ENCODE data around the gene HYAL1.
"Not testable (repeated sequence)": the region's sequence is repeated elsewhere in the genome, so short reads cannot be mapped to it uniquely, and the experiment has no call there.

HYAL1 gene

DNA sequence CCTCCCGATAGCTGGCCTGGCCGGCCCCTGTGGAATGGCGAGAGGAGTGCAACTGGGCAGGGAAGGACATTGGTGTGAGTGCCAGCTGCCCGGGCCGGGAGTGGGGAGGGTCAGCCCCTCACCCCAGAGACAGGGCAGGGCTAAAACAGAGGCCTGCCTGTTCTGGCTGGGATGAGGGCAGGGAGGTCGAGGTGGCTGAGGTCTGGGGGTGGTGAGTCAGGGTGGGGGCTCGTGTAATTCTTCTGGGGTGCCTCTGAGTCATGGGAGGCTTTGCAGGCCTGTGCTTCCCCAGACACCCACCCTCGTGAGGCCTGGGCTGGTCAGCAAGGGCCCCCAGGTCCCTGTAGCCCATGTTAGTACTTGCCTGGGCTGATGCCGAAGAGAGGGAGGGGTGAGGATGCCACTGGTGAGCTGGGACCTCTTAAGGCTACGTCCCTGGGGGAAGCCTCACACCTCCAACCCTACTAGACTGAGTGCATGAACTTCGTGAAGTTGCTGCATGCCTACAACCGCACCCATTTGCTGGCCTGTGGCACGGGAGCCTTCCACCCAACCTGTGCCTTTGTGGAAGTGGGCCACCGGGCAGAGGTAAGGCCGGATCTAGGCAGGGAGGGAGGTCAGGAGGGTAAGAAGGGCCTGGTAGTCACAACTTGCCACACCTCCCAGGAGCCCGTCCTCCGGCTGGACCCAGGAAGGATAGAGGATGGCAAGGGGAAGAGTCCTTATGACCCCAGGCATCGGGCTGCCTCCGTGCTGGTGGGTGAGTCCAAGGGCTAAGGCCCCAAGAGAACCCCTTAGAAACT, 32.8 kb downstream of the HYAL1 start:
- DNase-seq = no peak

DNA sequence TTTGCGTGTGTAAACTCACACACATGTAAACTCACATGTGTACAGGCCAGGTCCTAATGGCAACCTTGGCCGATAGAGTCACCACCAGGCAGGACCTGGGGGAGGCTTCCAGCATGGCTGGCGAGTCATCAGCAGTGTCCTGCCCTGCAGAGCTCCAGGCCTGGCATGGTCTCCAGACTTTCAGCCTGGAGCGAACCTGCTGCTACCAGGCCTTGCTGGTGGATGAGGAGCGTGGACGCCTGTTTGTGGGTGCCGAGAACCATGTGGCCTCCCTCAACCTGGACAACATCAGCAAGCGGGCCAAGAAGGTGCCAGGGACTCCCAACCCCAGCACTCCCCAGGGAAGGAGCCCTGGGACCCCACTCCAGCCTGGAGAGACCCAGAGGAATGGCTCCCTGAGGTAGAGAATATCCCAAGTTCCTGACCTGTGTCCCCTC, 33.4 kb downstream of the HYAL1 start:
- DNase-seq = no peak

DNA sequence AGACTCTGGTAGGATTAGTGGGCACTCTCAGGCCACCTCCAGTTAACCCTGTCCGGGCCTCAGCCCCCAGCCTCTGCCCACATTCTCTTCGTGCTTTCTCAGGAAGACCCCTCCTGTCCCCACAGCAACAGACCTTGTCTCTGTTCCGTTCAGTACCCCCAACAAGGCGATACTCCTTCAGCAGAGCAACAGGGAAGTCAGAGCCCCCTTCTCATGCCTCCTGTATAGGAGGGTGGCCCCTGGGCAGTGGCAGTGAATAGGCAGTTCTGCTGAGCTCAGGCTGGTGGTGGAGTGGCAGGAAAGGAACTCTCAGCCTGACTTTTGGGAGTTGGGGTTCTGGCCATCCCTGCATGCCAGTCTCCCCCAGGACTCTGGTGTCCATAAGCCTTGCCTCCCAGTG, 33.9 kb downstream of the HYAL1 start:
- no peak for DNase-seq

DNA sequence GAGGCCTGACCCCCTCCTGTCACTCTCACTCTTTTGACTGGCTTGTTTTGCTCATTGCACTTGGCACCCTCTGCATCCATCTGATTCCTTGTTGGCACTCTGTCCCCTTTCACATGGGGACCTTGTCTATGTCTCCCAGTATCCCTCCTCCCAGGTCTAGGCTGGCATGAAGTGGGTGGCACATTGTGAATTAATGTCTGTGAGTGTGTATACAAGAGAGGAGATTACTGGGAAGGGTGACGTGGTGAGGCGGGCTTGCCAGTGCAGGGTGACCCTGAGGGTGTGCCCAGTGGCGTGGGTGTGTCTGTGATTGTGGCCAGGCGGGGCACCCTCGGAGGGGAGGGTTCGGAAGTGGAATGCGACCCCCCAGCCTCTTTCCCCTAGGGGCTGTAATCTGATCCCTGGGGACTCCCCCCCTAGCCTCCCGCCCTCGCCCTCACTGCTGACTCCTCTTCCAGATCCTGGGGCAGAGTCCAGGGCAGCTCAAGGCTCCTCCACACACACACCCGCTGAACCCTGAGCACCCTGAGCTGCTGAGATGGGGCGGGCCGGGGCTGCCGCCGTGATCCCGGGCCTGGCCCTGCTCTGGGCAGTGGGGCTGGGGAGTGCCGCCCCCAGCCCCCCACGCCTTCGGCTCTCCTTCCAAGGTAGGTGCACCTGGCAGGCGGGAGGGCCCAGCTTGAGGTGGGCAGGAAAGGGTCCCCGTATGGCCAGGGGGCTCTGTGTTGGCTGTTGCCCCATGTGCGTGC, 34.5 kb downstream of the HYAL1 start, which contains the start of gene SEMA3B:
Gene SEMA3B (plus strand): TSS at position 445 of the 749 bp plus-strand sequence. CDS start 94 bp downstream, at position 539.
- no peak for DNase-seq

DNA sequence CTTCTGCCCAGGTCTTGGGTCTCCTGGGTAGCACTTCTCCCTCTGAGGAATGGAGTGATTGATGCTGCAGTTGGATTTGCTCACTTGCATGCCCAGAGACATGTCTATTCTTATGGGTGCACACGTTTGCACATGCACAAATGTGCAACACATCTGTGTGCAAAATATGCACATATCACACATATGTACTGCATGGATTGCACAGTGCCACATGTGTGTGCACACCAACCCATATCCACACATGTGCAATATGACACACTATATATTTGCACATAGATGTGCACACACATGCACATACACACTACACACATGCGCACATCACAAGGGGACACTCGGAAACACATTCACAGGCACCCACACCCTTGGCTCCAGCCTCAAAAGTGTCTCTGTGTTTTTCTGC, 35.1 kb downstream of the HYAL1 start:
- no peak for DNase-seq

DNA sequence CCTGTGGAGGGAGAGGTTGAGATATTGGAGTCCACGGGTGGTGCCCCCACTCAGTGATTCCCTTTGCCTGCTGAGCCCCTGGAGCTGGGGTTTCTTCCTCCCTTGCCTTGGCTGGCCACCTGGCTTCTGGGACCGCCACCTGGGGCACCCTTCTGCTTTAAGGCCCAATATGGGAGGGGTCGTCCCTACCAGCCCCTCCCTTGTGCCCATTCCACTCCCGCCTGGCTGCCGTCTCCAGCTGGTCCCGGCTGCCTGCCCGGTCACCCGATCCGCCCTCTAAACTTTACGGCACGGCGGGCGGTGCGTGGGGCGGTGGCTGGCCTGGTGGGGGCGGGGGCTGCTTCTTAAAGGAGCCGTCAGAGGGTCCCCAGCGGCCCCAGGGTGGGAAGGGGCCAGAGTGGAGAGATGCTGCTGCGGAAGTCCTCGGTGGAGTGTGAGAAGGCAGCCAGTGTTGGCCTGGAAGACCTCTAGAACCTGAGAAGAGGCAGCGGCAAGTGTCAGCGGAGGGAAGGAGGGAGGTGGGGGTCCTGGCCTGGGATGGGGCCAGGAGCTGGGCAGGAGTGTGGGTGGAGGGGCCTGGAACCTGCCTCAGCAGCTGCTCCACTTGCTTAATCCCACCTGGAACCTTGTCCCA, 36.0 kb downstream of the HYAL1 start:
- no peak for DNase-seq

DNA sequence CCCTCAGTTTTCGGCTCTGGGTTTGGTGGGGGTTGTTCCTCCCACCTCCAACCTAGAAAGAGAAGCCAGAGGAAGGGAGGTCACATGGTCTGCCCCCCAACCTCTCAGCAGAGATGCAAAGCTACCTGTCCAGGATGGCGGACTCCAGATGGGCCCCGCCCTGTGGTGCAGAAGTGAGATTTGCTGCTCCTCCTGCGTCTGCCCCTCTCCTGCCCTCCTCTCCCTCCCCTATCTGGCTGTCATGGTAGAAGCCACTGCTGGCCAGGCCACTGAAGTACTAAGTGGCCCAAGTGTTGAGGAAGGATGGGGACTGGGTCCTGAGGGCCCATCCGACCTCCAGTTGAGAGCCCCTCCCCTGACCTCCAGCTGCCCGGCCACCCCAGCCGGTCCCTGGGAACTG, 36.5 kb downstream of the HYAL1 start:
- no peak for DNase-seq

DNA sequence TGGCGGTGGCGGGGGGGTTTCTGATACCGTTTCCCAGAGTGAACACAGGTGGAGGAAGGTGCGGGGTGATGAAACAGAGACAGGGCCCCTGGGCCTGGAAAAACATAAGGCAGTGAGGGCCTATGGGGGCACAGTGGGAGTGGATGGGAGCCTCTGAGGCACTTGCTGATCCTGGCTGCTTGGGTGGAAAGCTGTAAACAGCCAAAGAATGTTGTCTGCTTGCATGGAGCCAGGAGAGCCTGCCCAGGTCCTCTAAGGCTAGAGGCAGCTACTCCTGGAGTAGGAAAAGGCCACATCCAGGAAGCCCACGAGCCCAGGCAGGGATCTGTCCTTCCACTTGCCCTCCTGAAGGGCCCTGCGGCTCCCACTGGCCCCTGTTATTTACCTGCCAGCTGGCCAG, 37.4 kb downstream of the HYAL1 start:
- no peak for DNase-seq

DNA sequence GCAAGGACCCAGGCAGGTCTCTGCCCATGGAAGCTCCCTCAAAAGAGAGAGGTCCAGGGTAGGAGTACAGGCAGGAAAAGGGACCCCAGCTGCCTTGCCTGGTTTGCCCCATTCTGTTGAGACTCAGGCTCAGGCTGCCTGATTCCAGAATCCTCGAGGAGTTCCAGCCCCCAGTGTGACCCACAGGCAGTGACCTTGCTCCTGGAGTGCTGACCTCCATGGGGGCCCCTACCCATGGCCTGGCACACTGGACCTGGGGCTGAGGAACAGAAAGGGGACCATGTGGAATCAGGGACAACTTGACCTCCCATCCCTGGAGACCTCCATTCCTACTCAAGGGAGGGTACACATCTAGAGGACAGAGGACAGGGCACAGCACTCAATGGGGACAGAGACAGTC, 37.8 kb downstream of the HYAL1 start:
- DNase-seq = no peak

DNA sequence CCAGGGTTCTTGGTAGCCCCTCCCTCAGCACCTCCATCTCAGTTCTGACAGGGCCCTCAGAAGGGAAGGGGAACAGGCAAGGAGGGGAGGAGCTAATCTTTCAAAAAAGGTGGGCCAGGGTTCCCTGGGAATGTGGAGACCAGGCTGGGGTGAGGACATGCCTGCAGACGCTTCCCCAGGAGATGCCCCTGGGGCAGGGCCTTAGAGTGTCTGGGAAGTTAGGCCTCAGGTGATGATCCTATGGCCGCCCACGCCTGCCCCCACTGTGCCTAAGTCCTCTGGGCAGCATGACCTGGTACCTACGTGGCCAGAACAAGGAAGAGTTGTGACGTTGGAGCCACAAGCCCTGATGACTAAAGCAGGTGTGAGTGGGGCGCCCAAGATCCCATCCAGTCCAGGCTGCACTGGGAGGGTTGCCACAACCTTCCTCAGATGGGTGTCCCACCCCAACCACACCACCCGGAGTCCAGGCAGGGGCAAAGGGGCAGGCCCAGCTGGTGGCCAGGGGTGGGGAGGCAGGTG, 38.3 kb downstream of the HYAL1 start:
- no peak for DNase-seq

DNA sequence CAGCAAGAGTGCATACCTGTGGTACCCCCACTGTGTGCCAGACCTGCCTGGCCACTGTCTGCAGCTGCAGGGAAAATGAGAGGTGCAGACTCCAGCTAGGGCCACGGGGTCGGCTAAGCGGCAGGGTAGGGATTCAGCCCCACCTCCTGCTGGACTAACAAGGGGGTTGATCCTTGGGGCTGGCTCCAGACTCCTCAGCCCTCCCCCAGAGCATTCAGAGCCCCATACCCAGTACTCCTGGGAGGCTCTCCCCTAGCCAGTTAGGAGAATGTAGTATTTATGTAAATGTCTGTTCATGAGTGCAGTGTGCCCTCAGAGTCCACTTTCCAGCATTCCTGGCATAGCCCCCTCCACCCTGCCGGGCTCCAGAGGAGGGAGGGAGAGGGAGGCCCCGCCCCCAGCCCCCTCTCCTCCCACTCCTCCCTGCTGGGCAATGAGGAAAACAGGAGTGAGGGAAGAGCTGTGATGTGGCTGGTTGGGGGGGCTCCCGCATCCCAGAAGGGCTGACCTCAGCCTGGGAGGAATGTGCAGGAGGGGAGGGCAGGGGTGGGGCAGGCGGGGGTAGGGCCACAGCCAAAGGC, 38.9 kb downstream of the HYAL1 start:
- no peak for DNase-seq

DNA sequence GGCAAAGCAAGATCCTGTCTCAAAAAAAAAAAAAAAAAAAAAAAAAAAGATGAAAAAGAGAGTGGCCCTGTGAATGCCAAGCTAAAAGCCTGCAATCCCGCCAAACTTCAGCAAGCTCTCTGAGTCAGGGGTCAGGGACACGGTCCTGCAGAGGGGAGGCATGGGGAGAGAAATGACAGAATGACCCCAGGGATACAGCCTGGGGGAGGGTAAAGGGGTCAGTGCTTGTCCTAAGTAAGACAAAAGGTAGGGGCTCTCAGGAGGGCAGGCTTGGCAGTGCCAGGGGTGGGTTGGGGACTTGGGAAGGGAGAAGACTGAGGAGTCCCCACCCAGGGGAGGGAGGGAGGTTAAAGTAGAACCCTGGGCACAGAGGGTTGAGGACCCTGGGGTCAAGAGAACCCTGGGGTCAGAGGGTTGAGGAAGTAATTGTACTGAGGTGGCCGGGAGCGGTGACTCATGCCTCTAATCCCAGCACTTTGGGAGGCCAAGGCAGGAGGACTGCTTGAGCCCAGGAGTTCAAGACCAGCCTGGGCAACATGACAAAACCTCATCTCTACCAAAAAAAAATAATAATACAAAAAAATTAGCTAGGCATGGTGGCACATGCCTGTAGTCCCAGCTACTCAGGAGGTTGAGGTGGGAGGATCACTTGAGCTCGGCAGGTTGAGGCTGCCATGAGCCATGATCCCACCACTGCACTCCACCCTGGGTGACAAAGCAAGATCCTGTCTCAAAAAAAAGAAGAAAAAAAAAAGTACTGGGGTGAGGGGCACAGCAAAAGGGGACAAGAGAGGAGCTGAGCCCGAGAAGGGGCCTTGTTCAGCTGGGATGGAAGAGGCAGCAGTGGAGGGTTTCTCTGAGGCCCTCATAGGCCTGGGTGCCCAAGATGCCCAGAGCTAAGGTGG, 39.6 kb downstream of the HYAL1 start:
- no peak for DNase-seq

DNA sequence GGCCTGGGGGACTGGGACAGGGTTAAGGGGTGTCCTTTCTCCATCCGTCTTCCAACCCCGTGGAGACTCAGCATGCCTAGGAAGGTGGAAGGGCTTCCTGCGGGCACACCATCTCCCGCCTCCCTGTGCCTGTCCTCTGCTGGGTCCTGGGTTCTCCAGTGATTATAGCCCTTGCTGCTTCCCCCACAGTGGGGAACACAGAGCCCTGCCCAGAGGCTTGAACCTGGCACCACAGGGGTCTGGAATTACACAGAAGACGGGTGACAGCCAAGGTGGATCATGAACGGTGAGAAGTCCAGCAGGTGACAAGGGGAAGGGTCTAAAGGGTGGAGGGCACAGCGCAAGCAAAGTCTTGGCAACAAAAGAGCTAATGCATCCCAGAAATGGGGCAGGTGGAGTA, 40.6 kb downstream of the HYAL1 start:
- DNase-seq = no peak

DNA sequence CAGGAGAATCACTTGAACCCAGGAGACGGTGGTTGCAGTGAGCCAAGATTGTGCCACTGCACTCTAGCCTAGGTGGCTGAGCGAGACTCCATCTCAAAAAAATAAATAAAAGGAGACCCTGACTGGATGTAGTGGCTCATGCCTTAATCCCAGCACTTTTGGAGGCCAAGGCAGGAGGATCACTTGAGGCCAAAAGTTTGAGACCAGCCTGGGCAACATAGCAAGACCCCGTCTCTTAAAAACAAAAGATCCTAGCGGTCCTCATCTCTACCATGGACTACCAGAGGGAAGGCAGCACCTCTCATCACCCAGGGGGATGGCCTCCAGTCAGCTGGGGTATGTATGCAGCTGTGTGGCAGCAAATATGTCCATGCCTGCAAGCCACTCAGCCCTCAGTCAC, 41.2 kb downstream of the HYAL1 start:
- not testable (repeated sequence) for DNase-seq

DNA sequence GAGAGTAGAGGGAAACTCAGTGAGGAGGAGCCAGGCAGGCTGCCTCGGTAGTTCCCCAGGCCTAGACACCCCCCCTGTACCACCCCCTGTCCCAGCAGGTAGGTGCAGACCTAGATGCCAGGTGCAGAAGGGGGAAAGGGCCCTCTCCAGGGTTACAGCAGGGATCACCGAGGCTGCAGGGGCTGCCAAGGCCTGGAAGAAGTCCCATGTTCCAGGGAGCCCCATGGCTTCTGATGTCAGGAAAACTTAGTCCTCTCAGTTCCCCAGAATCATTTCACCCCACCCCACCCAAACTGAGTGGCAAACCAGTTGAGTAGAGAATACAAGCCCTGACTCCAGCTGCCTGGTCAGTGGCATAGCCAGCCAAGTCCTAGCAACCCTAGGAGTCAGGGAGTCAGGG, 41.9 kb downstream of the HYAL1 start:
- no peak for DNase-seq

DNA sequence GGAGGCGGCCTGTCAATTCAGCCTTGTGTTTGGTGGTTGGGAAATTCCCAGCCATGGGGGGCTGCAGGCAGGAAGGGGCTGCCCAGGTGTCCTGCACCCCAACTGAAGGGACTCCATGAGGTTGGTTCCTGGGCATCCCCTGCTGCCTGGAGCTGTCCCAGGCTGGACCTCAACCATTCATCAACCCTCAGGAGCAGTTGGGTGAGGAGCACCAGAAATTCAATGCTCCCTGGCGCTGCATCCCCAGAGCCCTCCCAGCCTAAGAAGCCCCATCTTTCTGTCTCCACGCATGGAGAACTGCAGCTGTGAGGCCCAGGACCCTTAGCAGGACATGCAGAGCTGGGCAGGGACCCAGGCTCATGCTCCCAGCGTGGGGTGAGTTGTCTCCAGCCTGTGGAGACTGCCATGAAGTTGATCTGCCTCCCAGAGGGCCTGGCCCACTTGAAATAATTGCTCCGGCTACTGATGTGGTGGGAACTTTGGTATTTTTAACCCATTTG, 42.4 kb downstream of the HYAL1 start:
- no peak for DNase-seq

DNA sequence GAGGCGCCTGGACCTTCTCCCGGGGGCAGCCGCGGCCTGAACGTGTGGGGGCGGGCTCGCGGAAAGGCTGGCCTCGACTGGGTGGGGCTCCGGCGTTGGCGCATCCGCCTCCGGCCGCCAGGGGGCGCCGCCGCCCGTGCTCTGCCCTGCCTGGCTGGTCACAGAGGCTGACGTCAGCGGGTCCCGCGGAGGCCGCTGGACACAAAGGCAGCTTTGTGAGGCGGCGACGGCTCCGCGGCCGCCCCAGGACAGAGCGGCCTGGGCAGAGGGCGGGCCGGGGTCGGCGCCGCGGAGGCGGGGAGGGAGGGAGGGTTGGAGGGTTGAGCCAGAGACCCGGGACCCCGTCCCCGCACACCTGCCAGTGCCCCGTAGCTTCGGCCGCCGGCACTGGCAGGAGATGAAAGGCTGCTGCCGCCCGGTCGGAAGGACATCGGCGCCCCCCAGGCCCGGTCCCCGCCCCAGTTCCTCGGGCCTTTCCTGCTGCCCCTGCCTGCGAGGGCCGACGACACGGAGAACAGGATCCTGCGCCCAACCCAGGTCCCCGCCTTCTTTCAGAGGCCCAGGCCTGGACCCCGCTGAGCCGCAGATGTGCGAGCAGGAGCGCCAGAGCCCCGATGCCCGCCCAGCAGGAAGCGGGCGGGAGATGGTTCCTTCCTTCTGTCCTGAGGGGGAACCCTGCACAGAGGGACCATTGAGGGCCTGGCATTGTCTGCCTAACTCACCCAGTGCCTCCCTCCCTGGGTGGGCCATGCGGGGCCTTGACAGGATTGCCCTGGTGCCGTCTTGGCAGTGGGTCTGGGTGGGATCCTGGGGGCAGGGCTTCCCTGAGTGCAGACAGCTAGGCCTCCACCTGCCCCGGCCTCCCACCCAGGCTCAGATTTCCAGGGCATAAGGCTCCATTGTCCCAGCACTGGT, 43.1 kb downstream of the HYAL1 start:
- peak; percentile 55 for DNase-seq

DNA sequence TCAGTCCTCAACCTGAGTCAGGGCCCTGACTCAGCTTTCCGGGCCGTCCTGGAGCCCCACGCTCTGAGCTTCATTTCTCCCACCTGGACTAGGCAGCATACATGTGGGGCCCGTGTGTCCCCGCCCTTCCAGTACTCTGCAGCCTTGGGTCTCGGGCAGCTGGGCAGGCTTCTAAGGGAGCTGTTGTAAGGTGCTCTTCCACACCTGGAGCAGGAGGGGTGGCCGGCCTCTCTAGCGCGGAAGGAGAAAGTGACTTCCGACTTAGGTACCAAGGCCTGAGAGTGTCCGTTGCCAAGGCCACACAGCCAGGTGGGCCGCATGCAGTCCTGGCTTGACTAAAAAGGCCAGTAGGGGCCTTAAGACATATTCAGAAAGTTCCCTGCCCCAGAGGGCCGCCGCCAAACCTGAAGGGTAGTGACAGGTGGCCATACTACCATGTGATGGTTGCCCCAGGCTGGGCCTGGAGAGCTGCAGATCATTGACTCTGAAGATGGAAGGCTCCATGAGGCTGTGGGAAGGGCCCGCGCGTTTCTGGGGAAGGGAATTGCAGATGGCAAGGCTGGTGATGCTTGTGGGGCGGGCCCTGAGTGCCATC, 43.8 kb downstream of the HYAL1 start:
- no peak for DNase-seq

DNA sequence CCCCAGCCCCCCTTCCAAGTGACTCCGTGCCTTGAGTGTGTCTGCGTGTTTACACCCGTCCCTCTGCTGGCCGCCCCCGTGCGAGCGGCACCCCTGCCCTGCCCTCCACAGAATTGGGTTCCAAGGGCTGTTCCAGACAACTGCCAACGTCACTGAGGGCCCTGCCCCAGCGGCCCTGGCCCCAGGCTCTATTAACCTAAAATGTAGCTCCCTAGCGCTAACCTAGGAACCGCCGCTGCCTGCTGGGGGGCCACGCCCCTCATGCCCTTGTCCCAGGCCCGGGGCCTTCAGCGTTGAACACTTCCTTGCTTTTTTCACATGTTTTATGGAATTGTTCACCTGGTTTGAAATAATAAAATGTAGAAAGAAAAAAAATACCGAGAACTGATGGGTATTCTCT, 44.4 kb downstream of the HYAL1 start:
- DNase-seq = no peak

DNA sequence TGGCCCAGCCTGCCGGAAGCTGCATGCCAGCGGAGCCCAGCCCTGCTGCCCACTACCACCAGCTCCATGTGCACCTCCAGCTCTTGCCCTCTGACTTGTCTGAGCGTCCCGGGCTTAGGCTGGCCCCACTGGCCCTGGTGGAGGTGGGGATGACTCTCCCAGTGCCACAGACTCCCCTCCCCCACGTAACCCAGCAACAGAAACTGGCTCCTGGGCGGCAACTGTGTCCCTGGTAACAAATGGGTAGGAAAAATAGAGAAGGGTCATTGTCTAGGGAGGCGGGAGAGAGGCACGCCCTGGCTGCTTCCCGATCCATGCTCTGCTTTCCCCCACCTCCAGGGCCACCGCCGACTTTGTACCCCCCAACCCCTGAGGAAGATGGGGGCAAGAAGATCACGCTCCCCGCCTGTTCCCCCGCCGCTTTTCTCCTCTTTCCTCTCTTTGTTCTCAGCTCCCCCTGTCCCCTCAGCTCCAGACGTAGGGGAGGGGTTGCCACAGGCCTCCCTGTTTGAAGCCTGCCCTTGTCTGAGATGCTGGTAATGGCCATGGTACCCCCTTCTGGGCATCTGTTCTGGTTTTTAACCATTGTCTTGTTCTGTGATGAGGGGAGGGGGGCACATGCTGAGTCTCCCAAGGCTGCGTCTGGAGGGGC, 45.2 kb downstream of the HYAL1 start:
- DNase-seq = no peak
